Panc1 (cell line): ENCODE data around the gene HEATR5A. TPM values are rescaled to one million over a fixed set of nuclear protein-coding genes. Genes with fewer than 3 reads are reported as not detected.

Source experiments
- ATAC-seq: fragments of 200-7000 bp; cut with Tn5 transposase; 2 replicates; pipeline ENCODE4 v1.9.1; 2020; ENCODE audit warnings: mild to moderate bottlenecking, moderate library complexity
- BruUV-seq: library from RNA; stranded (reverse); fragments of 400-500 nt; replicated peaks from 2 replicates; lab custom pipeline; 2021; lab: Mats Ljungman, UMichigan
- CTCF ChIA-PET: fragments of 300-600 bp; sonication (Branson Sonifier 250); formaldehyde crosslinking; loops from one replicate; lab custom pipeline; 2022; ENCODE audit warnings: antibody characterized with exemption; lab: Charles Lee
- POLR2A ChIA-PET: fragments of 300-600 bp; sonication (Branson Sonifier 250); formaldehyde crosslinking; loops from one replicate; lab custom pipeline; 2022; ENCODE audit warnings: antibody characterized with exemption; lab: Charles Lee
- DNase-seq: peaks from one replicate; pipeline ENCODE4 v3.0.0-alpha.2; 2010; ENCODE audit warnings: low read depth, low spot score
- H3K27ac ChIP-seq: 2 replicates; pipeline ENCODE4 v1.5.1; 2011; ENCODE audit warnings: mild to moderate bottlenecking, low read length, inconsistent platforms
- H3K27me3 ChIP-seq: fragments of 200-500 bp; sonication (Bioruptor generic); 2 replicates; pipeline ENCODE4 v1.6.0; 2014; ENCODE audit warnings: low read length, inconsistent platforms; ENCODE audit not compliant: control insufficient read depth, insufficient read depth
- H3K36me3 ChIP-seq: fragments of 200-500 bp; sonication (Bioruptor generic); 2 replicates; pipeline ENCODE4 v1.5.1; 2014; ENCODE audit warnings: inconsistent platforms, mild to moderate bottlenecking, low read length, moderate library complexity; ENCODE audit not compliant: control insufficient read depth, insufficient read depth
- H3K4me1 ChIP-seq: 2 replicates; pipeline ENCODE4 v1.5.1; 2011; ENCODE audit warnings: inconsistent platforms, mild to moderate bottlenecking, low read length, moderate library complexity; ENCODE audit not compliant: control insufficient read depth, insufficient read depth
- H3K4me3 ChIP-seq, 2 experiments: 2 replicates each; pipeline ENCODE4 v1.5.1; 2011 to 2012; ENCODE audit warnings: low read depth in 2 of 2, low read length in 2 of 2, mild to moderate bottlenecking in 2 of 2, inconsistent platforms in 1 of 2, moderate library complexity in 1 of 2
- H3K9me3 ChIP-seq: fragments of 200-500 bp; sonication (Bioruptor generic); 2 replicates; pipeline ENCODE4 v1.5.1; 2014; ENCODE audit warnings: low read depth, mild to moderate bottlenecking, inconsistent platforms, low read length, moderate library complexity; ENCODE audit not compliant: control insufficient read depth, insufficient read depth
- CTCF ChIP-seq: fragments of 450-650 bp; IDR thresholded peaks from 2 replicates; pipeline ENCODE4 v1.5.1; 2017; ENCODE audit warnings: mild to moderate bottlenecking
- POLR2AphosphoS5 ChIP-seq: IDR thresholded peaks from 2 replicates; pipeline ENCODE4 v1.6.1; 2012; ENCODE audit warnings: mild to moderate bottlenecking, low read depth, low read length, moderate library complexity
- SIN3A ChIP-seq: IDR thresholded peaks from 2 replicates; pipeline ENCODE4 v1.6.1; 2012; ENCODE audit warnings: low read depth, mild to moderate bottlenecking, low read length, moderate library complexity, borderline replicate concordance; ENCODE audit not compliant: insufficient read depth
- TCF7L2 ChIP-seq: IDR thresholded peaks from 2 replicates; pipeline ENCODE4 v1.6.1; 2011; ENCODE audit warnings: mild to moderate bottlenecking, low read depth, low read length, inconsistent platforms
- in situ Hi-C: cut with HindIII; loops from 2 replicates; pipeline ENCODE4 v1.10.0; 2016; ENCODE audit warnings: low sequenced_read_pairs, low pct_unique_long_range_greater_than_20kb
- intact Hi-C: fragments of 100-400 bp; cut with micrococcal nuclease; formaldehyde crosslinking; loops from one replicate; pipeline ENCODE4 v1.10.0; 2022; ENCODE audit not compliant: unreplicated experiment
- total RNA-seq: library from RNA; stranded (reverse); gene quantifications from one replicate; pipeline ENCODE4 v1.2.1, GENCODE V29; 2021; ENCODE audit not compliant: unreplicated experiment
- TF ChIP-seq, protein P1 (sequence below), 2 experiments: IDR thresholded peaks; 2 replicates each; pipeline ENCODE4 v1.6.1; 2011 to 2012; ENCODE audit warnings: low read depth in 2 of 2, control low read depth in 1 of 2, low read length in 1 of 2, mild to moderate bottlenecking in 1 of 2, moderate library complexity in 1 of 2; ENCODE audit not compliant: insufficient read depth in 1 of 2

HEATR5A gene
- total RNA-seq, 1 experiment from 2014 or later, result 22.0 TPM

DNA sequence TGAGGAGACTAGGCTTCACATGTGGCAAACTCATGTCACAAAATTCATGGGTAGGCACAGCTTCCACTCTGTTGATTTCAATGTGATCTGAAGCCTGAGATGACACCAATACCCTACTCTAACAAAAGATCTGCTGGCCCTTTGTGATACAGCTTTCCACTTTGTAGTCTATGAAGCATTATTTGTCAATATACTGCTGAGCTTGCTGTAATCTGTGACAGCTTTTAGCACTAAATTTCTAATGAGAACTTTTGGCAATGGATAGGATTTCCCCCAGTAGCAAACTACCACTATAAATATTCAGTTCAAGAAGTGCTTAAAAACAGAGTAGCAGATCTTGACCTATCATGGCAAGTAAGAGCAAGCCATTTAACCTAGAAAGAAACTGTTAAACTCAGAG lies 5.6 kb upstream of the HEATR5A start:
- ChIA-PET POLR2A (no interaction called here), CTCF (no interaction called here)
- no peak for ATAC-seq
- H3K4me1 ChIP-seq, result peaks cover 2% of the 10 kb centered on the region; the same call in 1 of the 2 replicates
- H3K9me3 ChIP-seq, result no peaks in the 10 kb centered on the region
- no peaks in the 10 kb centered on the region for H3K36me3 ChIP-seq
- intact Hi-C loops, result no loop called here
- TF ChIP-seq SIN3A (no peak), TCF7L2 (no peak), POLR2AphosphoS5 (no peak), CTCF (no peak)
- TF ChIP-seq, protein P1, sequence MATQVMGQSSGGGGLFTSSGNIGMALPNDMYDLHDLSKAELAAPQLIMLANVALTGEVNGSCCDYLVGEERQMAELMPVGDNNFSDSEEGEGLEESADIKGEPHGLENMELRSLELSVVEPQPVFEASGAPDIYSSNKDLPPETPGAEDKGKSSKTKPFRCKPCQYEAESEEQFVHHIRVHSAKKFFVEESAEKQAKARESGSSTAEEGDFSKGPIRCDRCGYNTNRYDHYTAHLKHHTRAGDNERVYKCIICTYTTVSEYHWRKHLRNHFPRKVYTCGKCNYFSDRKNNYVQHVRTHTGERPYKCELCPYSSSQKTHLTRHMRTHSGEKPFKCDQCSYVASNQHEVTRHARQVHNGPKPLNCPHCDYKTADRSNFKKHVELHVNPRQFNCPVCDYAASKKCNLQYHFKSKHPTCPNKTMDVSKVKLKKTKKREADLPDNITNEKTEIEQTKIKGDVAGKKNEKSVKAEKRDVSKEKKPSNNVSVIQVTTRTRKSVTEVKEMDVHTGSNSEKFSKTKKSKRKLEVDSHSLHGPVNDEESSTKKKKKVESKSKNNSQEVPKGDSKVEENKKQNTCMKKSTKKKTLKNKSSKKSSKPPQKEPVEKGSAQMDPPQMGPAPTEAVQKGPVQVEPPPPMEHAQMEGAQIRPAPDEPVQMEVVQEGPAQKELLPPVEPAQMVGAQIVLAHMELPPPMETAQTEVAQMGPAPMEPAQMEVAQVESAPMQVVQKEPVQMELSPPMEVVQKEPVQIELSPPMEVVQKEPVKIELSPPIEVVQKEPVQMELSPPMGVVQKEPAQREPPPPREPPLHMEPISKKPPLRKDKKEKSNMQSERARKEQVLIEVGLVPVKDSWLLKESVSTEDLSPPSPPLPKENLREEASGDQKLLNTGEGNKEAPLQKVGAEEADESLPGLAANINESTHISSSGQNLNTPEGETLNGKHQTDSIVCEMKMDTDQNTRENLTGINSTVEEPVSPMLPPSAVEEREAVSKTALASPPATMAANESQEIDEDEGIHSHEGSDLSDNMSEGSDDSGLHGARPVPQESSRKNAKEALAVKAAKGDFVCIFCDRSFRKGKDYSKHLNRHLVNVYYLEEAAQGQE (IDR thresholded peaks at IDR 0.05; ENCODE audit: insufficient read depth in 1 of 2, low read depth in 2 of 2, low read length in 1 of 2), result no peak
- no peaks in the 10 kb centered on the region for H3K27me3 ChIP-seq
- no peak for DNase-seq
- BruUV-seq, result no TSS peak
- H3K27ac ChIP-seq, result no peak overlapping the region
- no peak overlapping the region for H3K4me3 ChIP-seq
- in situ Hi-C loops, result no loop called here

DNA sequence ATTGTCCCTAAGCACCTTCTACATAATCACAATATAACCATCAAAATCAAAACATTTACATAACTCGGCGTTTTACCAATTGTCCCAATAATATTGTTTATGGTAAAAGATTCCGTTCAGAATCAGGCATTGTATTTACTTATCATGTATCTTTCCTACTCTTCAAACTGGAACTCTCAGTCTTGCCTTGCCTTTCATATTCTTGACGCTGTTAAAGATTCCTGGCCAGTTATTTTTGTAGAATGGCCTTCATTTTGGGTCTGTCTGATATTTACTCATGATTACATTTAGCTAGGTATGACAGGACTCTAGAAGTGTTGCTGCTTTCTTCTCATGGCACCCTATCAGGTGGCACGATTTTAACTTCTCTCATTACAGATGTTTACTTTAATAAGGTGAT lies 850 bp upstream of the HEATR5A start:
- Histone ChIP-seq H3K4me3 (peak overlapping the region; percentile 67 to 94; a peak in 3 of 4 replicates), H3K36me3 (no peaks in the 10 kb centered on the region; the same call in 1 of the 2 replicates), H3K27me3 (no peaks in the 10 kb centered on the region), H3K27ac (peak overlapping the region; percentile 93), H3K9me3 (no peaks in the 10 kb centered on the region), H3K4me1 (peaks cover 5% of the 10 kb centered on the region; the same call in 1 of the 2 replicates)
- ChIA-PET POLR2A (no interaction called here), CTCF (no interaction called here)
- TSS peak; percentile 78 for BruUV-seq
- intact Hi-C loops (no loop called here), in situ Hi-C loops (no loop called here)
- no peak for DNase-seq
- no peak for ATAC-seq
- TF ChIP-seq POLR2AphosphoS5 (no peak), CTCF (no peak), SIN3A (no peak)
- TF ChIP-seq, protein P1 (IDR thresholded peaks at IDR 0.05; ENCODE audit: insufficient read depth in 1 of 2, low read depth in 2 of 2, low read length in 1 of 2), result no peak
